HEK293 (cell line): ENCODE results near the gene MTUS2.

ENCODE experiments used
- CTCF ChIA-PET: fragments of 350-600 bp; formaldehyde crosslinking; extraction: SDS; loops from one replicate; lab custom pipeline; 2021; ENCODE audit warnings: antibody characterized with exemption; lab: Yijun Ruan, JAX
- POLR2A ChIA-PET: fragments of 300-600 bp; formaldehyde crosslinking; extraction: SDS; loops from one replicate; lab custom pipeline; 2020; ENCODE audit warnings: antibody characterized with exemption, inconsistent platforms; lab: Yijun Ruan, JAX
- H3K27ac ChIP-seq: fragments of 200-500 bp; sonication (Bioruptor generic); 2 replicates; pipeline ENCODE4 v1.5.1; 2014; ENCODE audit warnings: low read depth, low read length, control low read depth, inconsistent platforms; ENCODE audit errors: extremely low read depth
- H3K36me3 ChIP-seq, 2 experiments: fragments of 200-500 bp in 1 of 2; sonication (Bioruptor generic) in 1 of 2; 1 replicate in 1 of 2; 2 replicates in 1 of 2; pipeline ENCODE4 v1.5.1; 2014 to 2017; ENCODE audit warnings: inconsistent platforms in 2 of 2, low read length in 2 of 2; ENCODE audit not compliant: control insufficient read depth in 2 of 2, insufficient read depth in 1 of 2
- H3K4me1 ChIP-seq: fragments of 200-500 bp; sonication (Bioruptor generic); 2 replicates; pipeline ENCODE4 v1.5.1; 2014; ENCODE audit warnings: mild to moderate bottlenecking, low read length, inconsistent platforms; ENCODE audit not compliant: control insufficient read depth, insufficient read depth
- H3K4me3 ChIP-seq: 2 replicates; pipeline ENCODE4 v1.5.1; 2011; ENCODE audit warnings: low read depth, mild to moderate bottlenecking, control low read depth, low read length, moderate library complexity
- H3K9me3 ChIP-seq: fragments of 200-500 bp; sonication (Bioruptor generic); 2 replicates; pipeline ENCODE4 v1.5.1; 2014; ENCODE audit warnings: low read depth, low read length, inconsistent platforms; ENCODE audit not compliant: control insufficient read depth, insufficient read depth
- BCL11B ChIP-seq: fragments of 450-650 bp; formaldehyde crosslinking; IDR thresholded peaks from 2 replicates; pipeline ENCODE4 v1.5.1; 2016; ENCODE audit warnings: low read depth, missing biosample characterization, missing genetic modification characterization
- FEZF1 ChIP-seq: fragments of 450-650 bp; formaldehyde crosslinking; IDR thresholded peaks from 2 replicates; pipeline ENCODE4 v1.5.1; 2016; ENCODE audit warnings: missing biosample characterization, missing genetic modification characterization
- MZF1 ChIP-seq: fragments of 450-650 bp; formaldehyde crosslinking; IDR thresholded peaks from 2 replicates; pipeline ENCODE4 v1.5.1; 2017; ENCODE audit warnings: missing biosample characterization, missing genetic modification characterization, borderline replicate concordance
- PRDM1 ChIP-seq: fragments of 450-650 bp; formaldehyde crosslinking; IDR thresholded peaks from 2 replicates; pipeline ENCODE4; 2016; ENCODE audit warnings: missing biosample characterization, missing genetic modification characterization
- SCRT2 ChIP-seq: fragments of 450-650 bp; formaldehyde crosslinking; IDR thresholded peaks from 2 replicates; pipeline ENCODE4 v1.5.1; 2016; ENCODE audit warnings: missing biosample characterization, missing genetic modification characterization
- TCF7L2 ChIP-seq: IDR thresholded peaks from 2 replicates; pipeline ENCODE4 v1.6.1; 2011; ENCODE audit warnings: low read depth, mild to moderate bottlenecking, inconsistent platforms, low read length, moderate library complexity, borderline replicate concordance
- ZFHX2 ChIP-seq: fragments of 450-650 bp; formaldehyde crosslinking; conservative IDR thresholded peaks from 2 replicates; pipeline ENCODE4 v1.5.1; 2016; ENCODE audit warnings: missing biosample characterization, missing genetic modification characterization
- ZNF114 ChIP-seq: fragments of 450-650 bp; formaldehyde crosslinking; IDR thresholded peaks from 2 replicates; pipeline ENCODE4 v1.5.0; 2017; ENCODE audit warnings: missing biosample characterization, missing genetic modification characterization
- ZNF19 ChIP-seq: fragments of 450-650 bp; formaldehyde crosslinking; IDR thresholded peaks from 2 replicates; pipeline ENCODE4; 2016; ENCODE audit warnings: missing biosample characterization, missing genetic modification characterization, low read depth
- ZNF23 ChIP-seq: fragments of 450-650 bp; formaldehyde crosslinking; IDR thresholded peaks from 2 replicates; pipeline ENCODE4 v1.5.1; 2016; ENCODE audit warnings: missing biosample characterization, missing genetic modification characterization, borderline replicate concordance
- ZNF292 ChIP-seq: fragments of 450-650 bp; formaldehyde crosslinking; IDR thresholded peaks from 2 replicates; pipeline ENCODE4 v1.5.1; 2016; ENCODE audit warnings: low read depth, missing biosample characterization, missing genetic modification characterization, borderline replicate concordance
- ZNF324 ChIP-seq: fragments of 450-650 bp; formaldehyde crosslinking; IDR thresholded peaks from 2 replicates; pipeline ENCODE4 v1.5.1; 2016; ENCODE audit warnings: missing biosample characterization, missing genetic modification characterization
- ZNF37A ChIP-seq: fragments of 450-650 bp; IDR thresholded peaks from 2 replicates; pipeline ENCODE4 v1.5.1; 2018; ENCODE audit warnings: missing biosample characterization, missing genetic modification characterization
- ZNF518A ChIP-seq: fragments of 450-650 bp; formaldehyde crosslinking; conservative IDR thresholded peaks from 2 replicates; pipeline ENCODE4 v1.5.1; 2016; ENCODE audit warnings: low read depth, missing biosample characterization, missing genetic modification characterization
- ZNF571 ChIP-seq: fragments of 450-650 bp; formaldehyde crosslinking; IDR thresholded peaks from 2 replicates; pipeline ENCODE4 v1.5.0; 2017; ENCODE audit warnings: missing biosample characterization, missing genetic modification characterization
- ZNF596 ChIP-seq: fragments of 450-650 bp; IDR thresholded peaks from 2 replicates; pipeline ENCODE4 v1.5.0; 2018; ENCODE audit warnings: missing biosample characterization, mild to moderate bottlenecking, missing genetic modification characterization, moderate library complexity
- ZNF600 ChIP-seq: fragments of 450-650 bp; formaldehyde crosslinking; IDR thresholded peaks from 2 replicates; pipeline ENCODE4 v1.5.1; 2016; ENCODE audit warnings: missing biosample characterization, missing genetic modification characterization
- ZNF639 ChIP-seq: fragments of 450-650 bp; formaldehyde crosslinking; IDR thresholded peaks from 2 replicates; pipeline ENCODE4 v1.5.1; 2016; ENCODE audit warnings: missing biosample characterization, missing genetic modification characterization
- ZNF701 ChIP-seq: fragments of 450-650 bp; formaldehyde crosslinking; IDR thresholded peaks from 2 replicates; pipeline ENCODE4 v1.5.1; 2016; ENCODE audit warnings: missing biosample characterization, missing genetic modification characterization
- ZNF776 ChIP-seq: fragments of 450-650 bp; formaldehyde crosslinking; IDR thresholded peaks from 2 replicates; pipeline ENCODE4 v1.5.0; 2017; ENCODE audit warnings: missing biosample characterization, missing genetic modification characterization, borderline replicate concordance
- ZNF830 ChIP-seq: fragments of 450-650 bp; IDR thresholded peaks from 2 replicates; pipeline ENCODE4 v1.5.0; 2018; ENCODE audit warnings: missing biosample characterization, missing genetic modification characterization, low read depth, mild to moderate bottlenecking, moderate library complexity

The MTUS2 gene

GRCh38 chr13:29230299-29230845 lies 410.2 kb downstream of the MTUS2 start:
- ChIA-PET POLR2A (no interaction called here), CTCF (no interaction called here)
- Histone ChIP-seq H3K27ac (no peak overlapping the region), H3K4me3 (no peak overlapping the region), H3K36me3 (no peaks in the 10 kb centered on the region), H3K9me3 (no peaks in the 10 kb centered on the region), H3K4me1 (no peaks in the 10 kb centered on the region)
- TF ChIP-seq ZNF701 (tag by site-specific recombination) = no peak
- TF ChIP-seq BCL11B (tag by site-specific recombination) = no peak
- no peak for TF ChIP-seq ZNF600 (tag by site-specific recombination)
- TF ChIP-seq ZNF596 (tag by site-specific recombination) = no peak
- no peak for TF ChIP-seq ZNF114 (tag by site-specific recombination)
- no peak for TF ChIP-seq MZF1 (tag by site-specific recombination)
- TF ChIP-seq ZNF639 (tag by site-specific recombination) = no peak
- no peak for TF ChIP-seq ZNF518A (tag by site-specific recombination)
- no peak for TF ChIP-seq ZNF776
- no peak for TF ChIP-seq ZNF292 (tag by site-specific recombination)
- TF ChIP-seq ZNF830 (tag by site-specific recombination) = no peak
- no peak for TF ChIP-seq ZNF19 (tag by site-specific recombination)

- no peak overlapping the region for H3K27ac ChIP-seq
- no peaks in the 10 kb centered on the region for H3K9me3 ChIP-seq
- CTCF ChIA-PET = no interaction called here
- no peak for TF ChIP-seq FEZF1 (tag by site-specific recombination)
- TF ChIP-seq ZNF571 (tag by site-specific recombination) = no peak
- no peak for TF ChIP-seq ZNF37A (tag by site-specific recombination)
- TF ChIP-seq ZNF324 (tag by site-specific recombination) = no peak
- no peak for TF ChIP-seq ZNF292 (tag by site-specific recombination)
- TF ChIP-seq PRDM1 (tag by site-specific recombination) = no peak
- no peak for TF ChIP-seq MZF1 (tag by site-specific recombination)
- TF ChIP-seq SCRT2 (tag by site-specific recombination) = no peak
- no peak for TF ChIP-seq TCF7L2
- no peak for TF ChIP-seq ZFHX2 (tag by site-specific recombination)
- no peak for TF ChIP-seq ZNF23 (tag by site-specific recombination)
- TF ChIP-seq, all 188 proteins: peak for 0
- H3K4me3 ChIP-seq = no peak overlapping the region
- POLR2A ChIA-PET = no interaction called here
- H3K36me3 ChIP-seq = no peaks in the 10 kb centered on the region
- no peaks in the 10 kb centered on the region for H3K4me1 ChIP-seq
Observed at GRCh38 chr13:29239653-29240525, 419.8 kb downstream of the MTUS2 start.
